Upper lobe of left lung (tissue), 6 donors: ENCODE data around the gene DNAJB8. TPM values are rescaled to one million over a fixed set of nuclear protein-coding genes. Genes with fewer than 3 reads are reported as not detected.

ENCODE experiments used
- ATAC-seq, 2 donors: fragments of 200-7000 bp; cut with Tn5 transposase; one replicate each; pipeline ENCODE4 v1.9.1; 2022; ENCODE audit warnings: mild to moderate bottlenecking in 2 of 2, moderate library complexity in 2 of 2; ENCODE audit not compliant: low FRiP score in 2 of 2
- DNase-seq, 2 donors: peaks; one replicate each; pipeline ENCODE4 v3.0.0-alpha.2; 2019 to 2020
- H3K27ac ChIP-seq, 4 donors: fragments of 200-600 bp; sonication (generic); one replicate each; pipeline ENCODE4 v1.5.1; 2016 to 2019
- H3K27me3 ChIP-seq, 4 donors: fragments of 200-600 bp; sonication (generic); one replicate each; pipeline ENCODE4 v1.5.1; 2017 to 2019
- H3K36me3 ChIP-seq, 4 donors: fragments of 200-600 bp; sonication (generic); one replicate each; pipeline ENCODE4 v1.5.1; 2016 to 2019
- H3K4me1 ChIP-seq, 4 donors: fragments of 200-600 bp; sonication (generic); one replicate each; pipeline ENCODE4 v1.5.1; 2018 to 2019
- H3K4me3 ChIP-seq, 4 donors: fragments of 200-600 bp; sonication (generic); one replicate each; pipeline ENCODE4 v1.5.1; 2017 to 2019; ENCODE audit warnings: mild to moderate bottlenecking in 2 of 4, moderate library complexity in 1 of 4
- H3K9me3 ChIP-seq, 4 donors: fragments of 200-600 bp; sonication (generic); one replicate each; pipeline ENCODE4 v1.5.1; 2018 to 2019
- EP300 ChIP-seq, 4 donors: sonication (generic); formaldehyde crosslinking; IDR thresholded peaks; one replicate each; pipeline ENCODE4 v1.5.1; 2017; ENCODE audit warnings: antibody characterized with exemption in 4 of 4, control low read depth in 2 of 4
- POLR2A ChIP-seq, 4 donors: fragments of 450-650 bp; IDR thresholded peaks; one replicate each; pipeline ENCODE4 v1.5.1; 2016 to 2017; ENCODE audit warnings: antibody characterized with exemption in 4 of 4, mild to moderate bottlenecking in 2 of 4
- POLR2AphosphoS5 ChIP-seq, 2 donors: sonication (generic); formaldehyde crosslinking; IDR thresholded peaks; one replicate each; pipeline ENCODE4 v1.5.1; 2017; ENCODE audit warnings: antibody characterized with exemption in 2 of 2
- WGBS, 2 donors: methylation state at CpG; one replicate each; pipeline ENCODE4 v1.1.5; 2017 to 2018; 5-methylcytosine and 5-hydroxymethylcytosine counted together
- total RNA-seq, 6 donors: library from RNA; depleted of rRNA in 4 of 6; stranded (reverse); fragments of >200 nt in 4 of 6; gene quantifications; one replicate each; pipeline versions ENCODE4 v1.1.0 to v1.2.1, GENCODE V29; 2016 to 2021
- TF ChIP-seq, protein P1 (sequence below), 6 experiments: fragments of 450-650 bp in 4 of 6; fragments of 200-600 bp in 2 of 6; sonication (generic) in 2 of 6; IDR thresholded peaks; one replicate each; pipeline ENCODE4 v1.5.1; 2016 to 2019; ENCODE audit warnings: antibody characterized with exemption in 6 of 6
- donor health status: DM: no; HTN: no; CAD: no; lungs with moderate emphysema.
- donor health status: DM: no; HTN: yes; CAD: no; lungs with severe emphysema.

Gene DNAJB8
- total RNA-seq, 6 donors from 2014 or later: not detected

DNA sequence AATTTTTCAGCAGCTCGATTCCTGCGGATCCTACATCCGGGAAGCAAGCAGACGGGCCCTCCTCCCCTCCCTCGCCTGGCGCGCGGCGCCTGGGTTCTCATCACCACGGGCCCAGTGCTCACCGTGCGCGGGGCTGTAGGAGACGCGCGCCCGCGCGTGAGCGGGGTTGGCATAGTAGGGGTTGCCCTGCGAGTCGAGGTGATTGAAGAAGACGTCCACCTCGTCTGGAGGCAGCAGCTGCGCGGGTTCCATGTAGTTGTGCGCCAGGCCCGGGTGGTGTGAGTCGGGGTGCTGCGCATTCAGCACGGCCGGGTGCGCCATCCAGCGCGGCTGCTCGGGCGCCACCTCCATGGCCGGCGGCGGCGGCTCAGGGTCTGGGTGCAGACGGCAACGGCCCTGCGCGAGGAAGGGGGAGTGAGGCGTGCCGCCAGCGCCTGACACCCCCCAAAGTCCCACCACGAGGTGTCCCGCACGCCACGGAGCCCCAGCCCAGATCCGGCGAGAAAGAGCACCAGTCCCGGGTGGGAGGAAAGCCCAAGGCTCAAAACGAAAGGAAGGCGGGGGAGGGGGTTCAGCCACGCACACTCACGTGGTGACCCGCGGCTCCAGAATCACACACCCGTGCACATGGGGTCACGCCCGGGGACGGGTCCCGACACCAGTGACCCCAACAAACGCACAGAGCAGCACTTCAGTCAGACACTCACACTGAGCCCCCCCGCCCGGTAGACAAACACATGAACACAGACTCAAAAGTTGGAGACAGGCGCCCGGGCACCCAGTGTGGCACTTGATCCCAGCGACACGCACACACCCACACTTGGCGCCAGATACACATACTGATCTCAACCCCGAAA is 20.2 kb upstream of the DNAJB8 start:
- WGBS, 2 donors: 0 to 1% methylated on average over 9 to 48 of the region's 75 CpGs
- H3K36me3 ChIP-seq: peaks cover 0 to 38% (median 5%) of the 10 kb centered on the region in 4 donors
- H3K9me3 ChIP-seq: no peaks in the 10 kb centered on the region
- TF ChIP-seq, protein P1, sequence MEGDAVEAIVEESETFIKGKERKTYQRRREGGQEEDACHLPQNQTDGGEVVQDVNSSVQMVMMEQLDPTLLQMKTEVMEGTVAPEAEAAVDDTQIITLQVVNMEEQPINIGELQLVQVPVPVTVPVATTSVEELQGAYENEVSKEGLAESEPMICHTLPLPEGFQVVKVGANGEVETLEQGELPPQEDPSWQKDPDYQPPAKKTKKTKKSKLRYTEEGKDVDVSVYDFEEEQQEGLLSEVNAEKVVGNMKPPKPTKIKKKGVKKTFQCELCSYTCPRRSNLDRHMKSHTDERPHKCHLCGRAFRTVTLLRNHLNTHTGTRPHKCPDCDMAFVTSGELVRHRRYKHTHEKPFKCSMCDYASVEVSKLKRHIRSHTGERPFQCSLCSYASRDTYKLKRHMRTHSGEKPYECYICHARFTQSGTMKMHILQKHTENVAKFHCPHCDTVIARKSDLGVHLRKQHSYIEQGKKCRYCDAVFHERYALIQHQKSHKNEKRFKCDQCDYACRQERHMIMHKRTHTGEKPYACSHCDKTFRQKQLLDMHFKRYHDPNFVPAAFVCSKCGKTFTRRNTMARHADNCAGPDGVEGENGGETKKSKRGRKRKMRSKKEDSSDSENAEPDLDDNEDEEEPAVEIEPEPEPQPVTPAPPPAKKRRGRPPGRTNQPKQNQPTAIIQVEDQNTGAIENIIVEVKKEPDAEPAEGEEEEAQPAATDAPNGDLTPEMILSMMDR (IDR thresholded peaks at IDR 0.05): no peak
- peak; percentile 12 to 15 for TF ChIP-seq POLR2AphosphoS5 (IDR thresholded peaks at IDR 0.05)
- no peak for TF ChIP-seq EP300 (IDR thresholded peaks at IDR 0.05)
- ATAC-seq: peak in 1 of 2 donors; percentile 20
- peaks cover 41 to 64% (median 55%) of the 10 kb centered on the region in 4 donors for H3K4me1 ChIP-seq
- H3K27ac ChIP-seq: peak overlapping the region; percentile 89 to 94 (median 90)
- H3K4me3 ChIP-seq: peak overlapping the region; percentile 52 to 69 (median 64)
- DNase-seq: peak in 1 of 2 donors; percentile 89
- H3K27me3 ChIP-seq: peaks cover 0 to 98% (median 61%) of the 10 kb centered on the region in 4 donors

DNA sequence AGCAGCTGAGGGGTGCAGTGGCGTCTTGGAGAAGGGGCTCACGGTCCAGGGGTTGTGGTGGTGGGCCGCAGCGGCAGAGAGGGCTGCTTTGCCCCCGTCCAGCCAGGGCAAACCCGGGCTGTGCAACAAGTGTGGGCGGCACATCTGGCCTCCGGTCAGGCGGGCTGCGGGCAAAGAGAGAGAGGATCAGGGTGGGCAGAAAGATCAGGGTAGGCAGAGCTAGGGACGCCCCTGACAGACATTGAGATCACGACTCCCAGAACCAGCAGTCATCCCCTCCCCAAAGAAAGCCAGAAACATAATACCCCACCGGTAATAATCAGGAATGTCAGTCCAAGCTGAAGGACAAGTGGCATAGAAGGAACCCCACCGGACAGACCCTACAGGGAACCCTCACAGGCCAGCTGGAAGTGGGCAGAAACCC is 19.5 kb upstream of the DNAJB8 start:
- 5 to 16% methylated on average over 7 to 13 of the region's 14 CpGs for WGBS, 2 donors
- no peak for DNase-seq
- H3K27ac ChIP-seq: peak overlapping the region; percentile 89 to 94 (median 90)

GRCh38 chr3:128485282-128486204 is 18.9 kb upstream of the DNAJB8 start:
- H3K36me3 ChIP-seq: peaks cover 0 to 42% (median 5%) of the 10 kb centered on the region in 4 donors
- TF ChIP-seq POLR2AphosphoS5 (IDR thresholded peaks at IDR 0.05) (no peak), EP300 (IDR thresholded peaks at IDR 0.05) (no peak), POLR2A (IDR thresholded peaks at IDR 0.05) (no peak)
- TF ChIP-seq, protein P1 (IDR thresholded peaks at IDR 0.05): no peak
- 29 to 32% methylated on average over 16 to 29 of the region's 29 CpGs for WGBS, 2 donors
- H3K9me3 ChIP-seq: no peaks in the 10 kb centered on the region
- peaks cover 52 to 71% (median 60%) of the 10 kb centered on the region in 4 donors for H3K4me1 ChIP-seq
- H3K4me3 ChIP-seq: peak overlapping the region; percentile 52 to 69 (median 64)
- peaks cover 0 to 92% (median 54%) of the 10 kb centered on the region in 4 donors for H3K27me3 ChIP-seq
- H3K27ac ChIP-seq: peak overlapping the region; percentile 89 to 94 (median 90)
- DNase-seq (peak in 1 of 2 donors; percentile 66), ATAC-seq (no peak)

More for the DNA sequence above, 19.5 kb upstream of the DNAJB8 start:
- H3K4me3 ChIP-seq: peak overlapping the region; percentile 52 to 69 (median 64)
- H3K27me3 ChIP-seq: peaks cover 0 to 97% (median 57%) of the 10 kb centered on the region in 4 donors
- peaks cover 0 to 37% (median 5%) of the 10 kb centered on the region in 4 donors for H3K36me3 ChIP-seq
- no peak for ATAC-seq
- peaks cover 48 to 66% (median 57%) of the 10 kb centered on the region in 4 donors for H3K4me1 ChIP-seq
- no peak for TF ChIP-seq POLR2A (IDR thresholded peaks at IDR 0.05)
- no peaks in the 10 kb centered on the region for H3K9me3 ChIP-seq

DNA sequence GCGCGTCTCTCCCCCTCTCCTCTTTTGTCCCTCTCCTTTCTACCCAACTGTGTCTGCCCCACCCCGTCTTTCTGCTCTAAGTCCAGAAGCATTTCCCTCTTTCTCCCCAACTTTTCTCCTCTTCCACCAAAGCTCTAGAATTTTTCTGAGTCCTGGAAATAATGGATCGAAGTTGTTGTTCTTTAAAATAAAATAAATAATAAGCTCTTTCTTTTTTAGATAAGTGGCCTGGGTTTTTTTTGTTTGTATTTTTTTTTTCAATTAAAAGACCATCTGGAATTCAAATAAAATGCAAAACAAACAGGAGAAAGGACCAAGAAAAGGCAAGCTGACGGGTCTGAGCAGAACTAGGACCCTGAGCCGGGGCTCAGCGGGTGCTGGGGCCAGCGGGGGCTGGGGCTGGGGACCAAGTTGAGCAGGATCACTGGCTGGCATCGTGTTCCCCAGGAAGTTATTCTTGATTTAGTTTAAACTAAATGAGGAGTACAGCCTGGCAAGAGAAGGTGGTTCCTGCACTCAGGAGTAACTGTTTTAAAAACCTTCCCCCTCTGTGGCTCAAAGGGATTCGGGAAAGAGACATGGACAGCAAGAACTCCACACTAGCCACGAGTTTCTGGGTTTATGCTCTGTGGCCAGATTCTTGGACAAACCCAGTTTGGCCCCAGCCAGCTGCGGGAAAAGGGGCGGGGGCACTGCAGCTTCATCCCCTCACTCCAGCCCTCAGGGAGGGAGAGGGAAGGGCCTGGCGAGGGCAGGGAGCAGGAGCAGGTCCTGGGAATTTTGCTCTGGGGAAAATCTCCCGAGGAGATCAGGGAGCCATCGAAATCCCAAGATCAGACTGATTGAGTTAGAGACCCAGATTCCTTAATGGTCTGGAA is 18.0 kb upstream of the DNAJB8 start:
- peak overlapping the region; percentile 20 to 69 (median 58) for H3K4me3 ChIP-seq
- H3K4me1 ChIP-seq: peaks cover 51 to 66% (median 58%) of the 10 kb centered on the region in 4 donors
- no peak for TF ChIP-seq EP300 (IDR thresholded peaks at IDR 0.05)
- TF ChIP-seq, protein P1 (IDR thresholded peaks at IDR 0.05): no peak
- H3K9me3 ChIP-seq: no peaks in the 10 kb centered on the region
- WGBS, 2 donors: 20 to 21% methylated on average over 11 to 16 of the region's 16 CpGs
- DNase-seq: no peak
- peaks cover 0 to 51% (median 3%) of the 10 kb centered on the region in 4 donors for H3K36me3 ChIP-seq
- peak overlapping the region; percentile 89 to 94 (median 90) for H3K27ac ChIP-seq
- ATAC-seq: no peak
- H3K27me3 ChIP-seq: peaks cover 0 to 83% (median 46%) of the 10 kb centered on the region in 4 donors
